ENCODE data around the gene DYNC2H1.

GRCh38 chr11:103284260-103284659 is 175.0 kb downstream of the DYNC2H1 start:
- TF ChIP-seq CTCF (conservative IDR thresholded peaks at IDR 0.05; ENCODE audit: low read depth, low read length), result no peak
- no peak for TF ChIP-seq EZH2phosphoT487 (IDR thresholded peaks at IDR 0.05; ENCODE audit: borderline replicate concordance, low read length)
- TF ChIP-seq EZH2 (IDR thresholded peaks at IDR 0.05; ENCODE audit: low read length, unreplicated experiment), result no peak

All from PC-3 (cell line).